ENCODE measurements around the gene PRRG1. TPM values are rescaled to one million over a fixed set of nuclear protein-coding genes. Genes with fewer than 3 reads are reported as not detected.
"Not testable (repeated sequence)": the region's sequence is repeated elsewhere in the genome, so short reads cannot be mapped to it uniquely, and the experiment has no call there.

Gene PRRG1
- polyA plus RNA-seq, 2 donors, result 1.8 to 1.9 TPM

DNA sequence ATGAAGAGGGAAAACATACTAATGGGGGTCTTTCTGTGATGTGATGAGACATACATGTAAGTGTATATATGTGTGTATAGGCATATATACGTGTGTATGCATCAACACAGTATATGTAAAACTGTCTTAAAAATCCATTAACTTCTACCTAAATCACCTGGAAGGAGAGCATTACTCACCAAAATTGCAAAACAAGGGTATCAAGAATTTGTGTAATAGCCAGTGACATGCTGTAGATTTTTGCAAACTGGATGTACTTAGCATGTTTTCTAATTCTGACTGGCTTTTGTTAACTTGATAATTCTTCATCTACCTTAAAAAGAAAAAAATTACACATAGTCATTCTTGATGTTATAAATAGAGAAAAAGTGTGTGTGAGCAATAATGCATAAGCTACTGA, 104.7 kb downstream of the PRRG1 start:
- H3K36me3 ChIP-seq (ENCODE audit: control insufficient read depth in 2 of 2, insufficient read depth in 2 of 2, low read length in 1 of 2), result no peaks in the 10 kb centered on the region
- H3K4me1 ChIP-seq (ENCODE audit: control insufficient read depth in 2 of 2, insufficient read depth in 2 of 2, low read length in 1 of 2), result no peaks in the 10 kb centered on the region
- H3K27ac ChIP-seq (ENCODE audit: low read depth in 2 of 2, low read length in 1 of 2), result no peak overlapping the region
- H3K9me3 ChIP-seq (ENCODE audit: control insufficient read depth in 2 of 2, insufficient read depth in 1 of 2, low read depth in 1 of 2, low read length in 1 of 2), result no peaks in the 10 kb centered on the region
- H3K27me3 ChIP-seq (ENCODE audit: control insufficient read depth in 1 of 2, insufficient read depth in 2 of 2, low read length in 2 of 2), result no peaks in the 10 kb centered on the region
- H3K4me3 ChIP-seq (ENCODE audit: low read depth in 1 of 2, low read length in 2 of 2), result no peak overlapping the region
- 93 to 96% methylated on average over 1 of the region's 1 CpG for WGBS, 2 donors

DNA sequence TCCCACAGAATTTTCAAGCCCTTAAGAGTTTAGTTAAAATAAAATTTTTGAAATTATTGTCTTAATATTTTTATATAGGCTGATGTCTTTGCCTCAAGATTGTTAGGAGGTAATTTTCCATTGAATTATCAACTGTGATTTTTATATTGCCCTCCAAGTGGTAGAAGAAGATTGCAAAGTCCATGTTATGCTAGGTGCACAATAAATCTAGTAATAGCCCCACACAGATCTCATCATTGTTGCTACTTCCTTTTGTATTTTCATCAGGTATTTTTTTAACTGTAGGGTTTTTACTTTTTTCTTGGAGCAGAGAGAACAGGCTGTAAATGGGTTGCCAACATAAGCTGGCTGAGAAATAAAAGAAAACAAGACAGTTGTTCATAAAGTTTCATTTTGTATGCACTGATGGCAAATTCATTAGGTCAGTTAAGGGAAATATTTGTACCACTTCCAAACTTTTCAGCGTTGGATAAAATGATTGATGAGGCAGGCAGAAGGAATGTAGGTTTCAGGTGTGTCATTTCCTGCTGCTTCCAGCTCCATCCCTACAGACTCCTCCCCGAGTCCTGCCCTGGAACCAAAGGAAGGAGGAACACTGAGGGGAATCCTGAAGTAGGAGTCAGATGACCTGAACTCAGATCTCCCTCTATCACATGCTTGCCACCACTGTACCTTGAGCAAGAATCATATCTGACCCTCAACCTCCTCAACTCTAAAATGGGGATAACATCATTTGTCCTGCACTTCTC, 105.5 kb downstream of the PRRG1 start:
- Histone ChIP-seq H3K27ac (ENCODE audit: low read depth in 2 of 2, low read length in 1 of 2) (no peak overlapping the region), H3K4me1 (ENCODE audit: control insufficient read depth in 2 of 2, insufficient read depth in 2 of 2, low read length in 1 of 2) (no peaks in the 10 kb centered on the region), H3K27me3 (ENCODE audit: control insufficient read depth in 1 of 2, insufficient read depth in 2 of 2, low read length in 2 of 2) (no peaks in the 10 kb centered on the region), H3K9me3 (ENCODE audit: control insufficient read depth in 2 of 2, insufficient read depth in 1 of 2, low read depth in 1 of 2, low read length in 1 of 2) (no peaks in the 10 kb centered on the region), H3K4me3 (ENCODE audit: low read depth in 1 of 2, low read length in 2 of 2) (no peak overlapping the region), H3K36me3 (ENCODE audit: control insufficient read depth in 2 of 2, insufficient read depth in 2 of 2, low read length in 1 of 2) (no peaks in the 10 kb centered on the region)
- 22 to 26% methylated on average over 2 of the region's 2 CpGs for WGBS, 2 donors

DNA sequence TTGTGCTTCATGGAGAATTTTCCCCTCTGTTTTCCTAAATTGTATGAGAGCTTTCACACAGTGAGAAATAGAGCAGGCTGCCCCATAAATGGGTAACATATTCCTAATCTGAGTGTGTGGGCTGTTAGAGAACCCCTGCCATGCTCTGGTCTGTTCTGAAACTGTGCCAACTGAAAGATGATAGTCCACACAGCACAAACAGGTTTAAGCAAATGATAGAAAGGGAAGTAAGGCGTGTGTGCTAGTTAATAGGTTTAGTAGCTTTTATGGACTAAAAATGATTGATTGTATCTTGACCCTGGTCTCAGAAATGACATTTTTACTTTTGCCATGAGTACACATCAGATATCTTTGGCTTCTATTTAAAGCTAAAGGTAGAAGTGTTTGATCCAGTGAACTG, 106.2 kb downstream of the PRRG1 start:
- Histone ChIP-seq H3K27me3 (ENCODE audit: control insufficient read depth in 1 of 2, insufficient read depth in 2 of 2, low read length in 2 of 2) (no peaks in the 10 kb centered on the region), H3K4me1 (ENCODE audit: control insufficient read depth in 2 of 2, insufficient read depth in 2 of 2, low read length in 1 of 2) (no peaks in the 10 kb centered on the region), H3K4me3 (ENCODE audit: low read depth in 1 of 2, low read length in 2 of 2) (no peak overlapping the region), H3K9me3 (ENCODE audit: control insufficient read depth in 2 of 2, insufficient read depth in 1 of 2, low read depth in 1 of 2, low read length in 1 of 2) (no peaks in the 10 kb centered on the region), H3K27ac (ENCODE audit: low read depth in 2 of 2, low read length in 1 of 2) (no peak overlapping the region), H3K36me3 (ENCODE audit: control insufficient read depth in 2 of 2, insufficient read depth in 2 of 2, low read length in 1 of 2) (no peaks in the 10 kb centered on the region)
- 32 to 61% methylated on average over 1 of the region's 1 CpG for WGBS, 2 donors

DNA sequence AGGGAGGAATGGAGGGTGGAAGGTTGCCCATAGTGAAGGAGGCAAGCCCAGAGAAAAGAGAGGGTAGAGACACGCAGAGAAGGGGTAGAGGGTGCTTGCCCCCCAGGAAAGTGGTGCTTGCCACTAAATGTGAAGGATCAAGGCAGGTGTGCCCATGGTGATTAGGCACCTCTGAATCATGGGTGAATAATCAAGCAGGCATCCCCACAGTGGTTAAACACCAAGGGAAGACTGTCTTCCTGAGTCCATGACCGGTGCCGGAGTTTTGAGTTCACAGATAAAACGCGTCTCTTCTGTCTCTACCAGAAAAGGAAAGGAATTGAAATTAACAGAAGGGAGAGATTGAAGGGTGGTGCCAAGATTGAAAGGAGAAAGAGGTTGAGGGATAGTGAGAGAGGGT, 111.1 kb downstream of the PRRG1 start:
- not testable (repeated sequence) for H3K36me3 ChIP-seq (ENCODE audit: control insufficient read depth in 2 of 2, insufficient read depth in 2 of 2, low read length in 1 of 2); H3K4me1 ChIP-seq (ENCODE audit: control insufficient read depth in 2 of 2, insufficient read depth in 2 of 2, low read length in 1 of 2); H3K27me3 ChIP-seq (ENCODE audit: control insufficient read depth in 1 of 2, insufficient read depth in 2 of 2, low read length in 2 of 2); H3K9me3 ChIP-seq (ENCODE audit: control insufficient read depth in 2 of 2, insufficient read depth in 1 of 2, low read depth in 1 of 2, low read length in 1 of 2); H3K4me3 ChIP-seq (ENCODE audit: low read depth in 1 of 2, low read length in 2 of 2); H3K27ac ChIP-seq (ENCODE audit: low read depth in 2 of 2, low read length in 1 of 2)
- WGBS, 2 donors, result 87 to 90% methylated on average over 5 of the region's 5 CpGs

DNA sequence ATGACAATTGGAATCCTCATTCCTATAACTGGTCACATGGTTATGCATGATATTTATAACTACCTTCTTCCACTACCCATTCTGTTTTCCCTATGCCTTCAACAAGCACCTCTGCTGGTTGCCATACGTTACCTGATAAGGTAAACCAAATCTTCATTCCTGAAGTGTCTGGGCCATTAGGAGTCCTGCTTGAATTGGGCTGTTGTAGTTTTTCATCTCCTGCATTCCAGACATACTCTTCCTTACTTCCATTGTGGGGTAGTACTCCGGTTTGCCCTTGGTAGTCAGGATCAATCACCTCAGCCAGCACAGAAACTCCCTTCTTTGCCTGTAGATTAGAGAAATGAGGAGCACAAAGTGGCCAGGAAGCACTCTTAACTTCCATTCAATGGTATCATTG, 113.2 kb downstream of the PRRG1 start:
- no peaks in the 10 kb centered on the region for H3K36me3 ChIP-seq (ENCODE audit: control insufficient read depth in 2 of 2, insufficient read depth in 2 of 2, low read length in 1 of 2)
- 67 to 80% methylated on average over 2 of the region's 2 CpGs for WGBS, 2 donors
- no peaks in the 10 kb centered on the region for H3K4me1 ChIP-seq (ENCODE audit: control insufficient read depth in 2 of 2, insufficient read depth in 2 of 2, low read length in 1 of 2)

DNA sequence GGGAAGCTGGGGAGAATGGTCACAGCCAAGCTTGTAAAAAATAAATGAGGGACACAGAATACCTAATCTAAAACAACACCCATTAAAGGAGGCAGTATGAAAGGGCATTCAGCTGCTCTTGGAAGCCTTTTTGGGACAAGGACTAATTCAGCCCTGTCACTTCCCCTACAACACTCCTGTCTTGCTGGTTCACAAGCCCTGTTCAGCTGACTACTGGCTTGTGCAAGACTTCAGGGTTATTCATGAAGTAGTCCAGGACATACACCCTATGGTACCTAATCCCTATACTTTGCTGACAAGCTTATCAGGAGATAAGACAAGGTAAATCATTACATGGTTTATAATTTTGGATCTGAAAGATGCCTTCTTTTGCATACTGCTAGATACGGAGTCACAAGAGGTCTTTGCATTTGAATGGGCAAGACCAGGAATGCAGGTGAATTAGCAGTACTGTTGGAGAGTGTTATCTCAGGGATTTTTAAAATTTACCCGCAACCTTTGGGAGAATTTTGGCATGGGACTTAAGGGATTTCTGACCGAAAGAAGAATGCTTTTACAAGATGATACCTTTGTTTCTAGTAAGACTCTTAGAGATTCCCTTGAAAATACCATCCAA, 119.1 kb downstream of the PRRG1 start:
- 77 to 97% methylated on average over 3 of the region's 3 CpGs for WGBS, 2 donors
- H3K27me3 ChIP-seq (ENCODE audit: control insufficient read depth in 1 of 2, insufficient read depth in 2 of 2, low read length in 2 of 2), result peaks cover 0 to 3% of the 10 kb centered on the region in 2 donors
- no peaks in the 10 kb centered on the region for H3K4me1 ChIP-seq (ENCODE audit: control insufficient read depth in 2 of 2, insufficient read depth in 2 of 2, low read length in 1 of 2)
- H3K9me3 ChIP-seq (ENCODE audit: control insufficient read depth in 2 of 2, insufficient read depth in 1 of 2, low read depth in 1 of 2, low read length in 1 of 2), result no peaks in the 10 kb centered on the region
- H3K36me3 ChIP-seq (ENCODE audit: control insufficient read depth in 2 of 2, insufficient read depth in 2 of 2, low read length in 1 of 2), result no peaks in the 10 kb centered on the region
- no peak overlapping the region for H3K27ac ChIP-seq (ENCODE audit: low read depth in 2 of 2, low read length in 1 of 2)
- no peak overlapping the region for H3K4me3 ChIP-seq (ENCODE audit: low read depth in 1 of 2, low read length in 2 of 2)

More for the DNA sequence above, 113.2 kb downstream of the PRRG1 start:
- Histone ChIP-seq H3K9me3 (ENCODE audit: control insufficient read depth in 2 of 2, insufficient read depth in 1 of 2, low read depth in 1 of 2, low read length in 1 of 2) (no peaks in the 10 kb centered on the region), H3K27me3 (ENCODE audit: control insufficient read depth in 1 of 2, insufficient read depth in 2 of 2, low read length in 2 of 2) (peaks cover 0 to 3% of the 10 kb centered on the region in 2 donors), H3K27ac (ENCODE audit: low read depth in 2 of 2, low read length in 1 of 2) (no peak overlapping the region), H3K4me3 (ENCODE audit: low read depth in 1 of 2, low read length in 2 of 2) (no peak overlapping the region)

DNA sequence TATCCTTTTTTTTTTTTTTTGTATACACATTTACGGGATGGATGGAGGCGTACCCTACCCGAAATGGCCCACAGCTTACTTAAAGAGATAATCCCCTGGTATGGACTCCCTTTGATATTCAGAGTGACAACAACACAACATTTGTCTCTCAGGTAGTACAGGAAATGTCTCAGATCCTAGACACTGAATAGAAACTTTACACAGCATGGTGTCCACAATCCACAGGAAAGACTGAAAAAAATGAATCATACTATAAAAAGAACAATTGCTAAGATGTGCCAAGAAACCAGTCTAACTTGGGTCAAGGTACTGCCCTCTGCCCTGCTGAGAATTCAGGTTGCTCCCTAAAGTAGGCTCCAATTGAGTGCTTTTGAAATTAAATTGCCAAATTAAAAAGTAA, 121.5 kb downstream of the PRRG1 start:
- peak overlapping the region in 1 of 2 donors; percentile 20 for H3K27ac ChIP-seq (ENCODE audit: low read depth in 2 of 2, low read length in 1 of 2)
- H3K27me3 ChIP-seq (ENCODE audit: control insufficient read depth in 1 of 2, insufficient read depth in 2 of 2, low read length in 2 of 2), result no peaks in the 10 kb centered on the region
- WGBS, 2 donors, result 84 to 86% methylated on average over 3 of the region's 3 CpGs
- H3K9me3 ChIP-seq (ENCODE audit: control insufficient read depth in 2 of 2, insufficient read depth in 1 of 2, low read depth in 1 of 2, low read length in 1 of 2), result no peaks in the 10 kb centered on the region
- H3K4me1 ChIP-seq (ENCODE audit: control insufficient read depth in 2 of 2, insufficient read depth in 2 of 2, low read length in 1 of 2), result no peaks in the 10 kb centered on the region
- no peak overlapping the region for H3K4me3 ChIP-seq (ENCODE audit: low read depth in 1 of 2, low read length in 2 of 2)
- no peaks in the 10 kb centered on the region for H3K36me3 ChIP-seq (ENCODE audit: control insufficient read depth in 2 of 2, insufficient read depth in 2 of 2, low read length in 1 of 2)

DNA sequence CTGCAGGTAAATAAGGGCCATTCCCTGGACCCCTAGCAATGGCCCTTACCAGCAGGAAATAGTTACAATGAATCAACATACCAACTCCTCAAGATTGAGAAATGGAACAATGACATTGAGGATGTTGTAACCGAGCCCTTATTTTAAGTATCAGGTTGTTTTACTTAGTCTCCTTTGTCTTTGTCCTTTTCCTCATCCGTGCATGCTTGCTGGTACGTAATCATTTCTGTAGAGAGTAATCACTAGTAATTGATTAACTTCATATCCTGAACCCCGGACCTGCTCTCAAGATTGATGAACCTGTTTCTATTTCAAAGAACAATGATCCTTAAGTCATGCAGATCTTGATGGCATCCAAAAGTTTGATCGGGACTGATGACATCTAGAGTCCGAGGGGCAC, 123.7 kb downstream of the PRRG1 start:
- H3K4me1 ChIP-seq (ENCODE audit: control insufficient read depth in 2 of 2, insufficient read depth in 2 of 2, low read length in 1 of 2), result no peaks in the 10 kb centered on the region
- no peak overlapping the region for H3K27ac ChIP-seq (ENCODE audit: low read depth in 2 of 2, low read length in 1 of 2)
- no peak overlapping the region for H3K4me3 ChIP-seq (ENCODE audit: low read depth in 1 of 2, low read length in 2 of 2)
- H3K27me3 ChIP-seq (ENCODE audit: control insufficient read depth in 1 of 2, insufficient read depth in 2 of 2, low read length in 2 of 2), result no peaks in the 10 kb centered on the region
- no peaks in the 10 kb centered on the region for H3K36me3 ChIP-seq (ENCODE audit: control insufficient read depth in 2 of 2, insufficient read depth in 2 of 2, low read length in 1 of 2)
- H3K9me3 ChIP-seq (ENCODE audit: control insufficient read depth in 2 of 2, insufficient read depth in 1 of 2, low read depth in 1 of 2, low read length in 1 of 2), result no peaks in the 10 kb centered on the region
- WGBS, 2 donors, result 73 to 78% methylated on average over 6 of the region's 6 CpGs

DNA sequence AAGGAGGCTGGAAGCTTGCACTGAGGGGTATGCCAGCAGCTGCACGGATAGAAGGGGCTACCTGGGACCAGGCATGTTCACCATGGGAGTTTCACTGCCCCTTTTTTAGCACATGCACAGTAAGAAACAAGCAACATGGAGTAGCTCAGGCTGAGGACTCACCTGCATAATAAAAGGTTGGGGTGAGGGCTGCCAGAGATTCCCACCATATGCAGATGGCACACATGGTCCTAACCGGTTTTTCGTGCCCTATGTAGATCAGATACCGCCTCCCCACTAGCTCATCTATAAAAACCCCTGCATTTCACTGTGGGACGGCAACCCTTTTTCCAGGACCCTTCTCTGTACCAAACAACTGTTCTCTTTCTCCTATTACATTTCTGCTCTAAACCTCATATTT, 125.3 kb downstream of the PRRG1 start:
- Histone ChIP-seq H3K36me3 (ENCODE audit: control insufficient read depth in 2 of 2, insufficient read depth in 2 of 2, low read length in 1 of 2) (no peaks in the 10 kb centered on the region), H3K27me3 (ENCODE audit: control insufficient read depth in 1 of 2, insufficient read depth in 2 of 2, low read length in 2 of 2) (no peaks in the 10 kb centered on the region), H3K4me1 (ENCODE audit: control insufficient read depth in 2 of 2, insufficient read depth in 2 of 2, low read length in 1 of 2) (no peaks in the 10 kb centered on the region), H3K9me3 (ENCODE audit: control insufficient read depth in 2 of 2, insufficient read depth in 1 of 2, low read depth in 1 of 2, low read length in 1 of 2) (no peaks in the 10 kb centered on the region), H3K27ac (ENCODE audit: low read depth in 2 of 2, low read length in 1 of 2) (no peak overlapping the region), H3K4me3 (ENCODE audit: low read depth in 1 of 2, low read length in 2 of 2) (no peak overlapping the region)
- 49 to 78% methylated on average over 5 of the region's 5 CpGs for WGBS, 2 donors
